Tibial nerve (tissue), 4 donors: ENCODE data around the gene COMMD1. TPM values are rescaled to one million over a fixed set of nuclear protein-coding genes. Genes with fewer than 3 reads are reported as not detected.

Experiments
- DNase-seq, 2 donors: peaks; one replicate each; pipeline ENCODE4 v3.0.0-alpha.2; 2019; ENCODE audit warnings: low spot score in 2 of 2
- H3K27ac ChIP-seq, 4 donors: fragments of 200-600 bp; sonication (generic) in 3 of 4; one replicate each; pipeline ENCODE4 v1.5.1; 2017 to 2019; ENCODE audit warnings: mild to moderate bottlenecking in 1 of 4
- H3K27me3 ChIP-seq, 2 donors: fragments of 200-600 bp; sonication (generic) in 1 of 2; one replicate each; pipeline versions ENCODE4 v1.5.1 to v1.6.0; 2017 to 2019
- H3K36me3 ChIP-seq, 3 donors: fragments of 200-600 bp; sonication (generic); one replicate each; pipeline ENCODE4 v1.5.1; 2018 to 2019
- H3K4me1 ChIP-seq, 4 donors: fragments of 200-600 bp; sonication (generic) in 3 of 4; one replicate each; pipeline ENCODE4 v1.5.1; 2017 to 2019
- H3K4me3 ChIP-seq, 4 donors: fragments of 200-600 bp; sonication (generic) in 3 of 4; one replicate each; pipeline ENCODE4 v1.5.1; 2017 to 2019; ENCODE audit warnings: mild to moderate bottlenecking in 1 of 4, moderate library complexity in 1 of 4
- H3K9me3 ChIP-seq, 4 donors: fragments of 200-600 bp; sonication (generic) in 3 of 4; one replicate each; pipeline ENCODE4 v1.5.1; 2017 to 2019
- CTCF ChIP-seq, 5 experiments: fragments of 200-600 bp in 3 of 5; fragments of 450-650 bp in 2 of 5; sonication (generic) in 3 of 5; IDR thresholded peaks; one replicate each; pipeline ENCODE4 v1.5.1; 2016 to 2019; ENCODE audit warnings: antibody characterized with exemption in 5 of 5, mild to moderate bottlenecking in 3 of 5, moderate library complexity in 2 of 5
- EP300 ChIP-seq, 2 donors: sonication (generic); formaldehyde crosslinking; IDR thresholded peaks; one replicate each; pipeline ENCODE4 v1.6.1; 2017; ENCODE audit warnings: antibody characterized with exemption in 2 of 2, mild to moderate bottlenecking in 1 of 2
- POLR2A ChIP-seq, 2 donors: fragments of 450-650 bp; IDR thresholded peaks; one replicate each; pipeline ENCODE4 v1.6.1; 2017; ENCODE audit warnings: antibody characterized with exemption in 2 of 2, mild to moderate bottlenecking in 2 of 2, moderate library complexity in 2 of 2
- WGBS, 2 donors: methylation state at CpG; one replicate each; pipeline ENCODE4 v1.1.5; 2018; 5-methylcytosine and 5-hydroxymethylcytosine counted together
- total RNA-seq, 4 donors: library from RNA; depleted of rRNA; stranded (reverse); fragments of >200 nt; gene quantifications; one replicate each; pipeline ENCODE4 v1.1.0, GENCODE V29; 2016

The COMMD1 gene
- total RNA-seq, 4 donors from 2014 or later, result 29.6 to 49.2 (median 43.7) TPM

- Histone ChIP-seq H3K4me1 (peaks cover 0 to 9% (median 3%) of the 10 kb centered on the region in 4 donors), H3K36me3 (no peaks in the 10 kb centered on the region), H3K27me3 (no peaks in the 10 kb centered on the region), H3K4me3 (no peak overlapping the region), H3K27ac (no peak overlapping the region), H3K9me3 (no peaks in the 10 kb centered on the region)
- no peak for DNase-seq
- 83 to 84% methylated on average over 3 of the region's 3 CpGs for WGBS, 2 donors
- TF ChIP-seq EP300 (IDR thresholded peaks at IDR 0.05), result no peak
- no peak for TF ChIP-seq CTCF (IDR thresholded peaks at IDR 0.05)
- no peak for TF ChIP-seq POLR2A (IDR thresholded peaks at IDR 0.05)
Observed at GRCh38 chr2:62010632-62011256, 105.3 kb downstream of the COMMD1 start.

- H3K27me3 ChIP-seq, result no peaks in the 10 kb centered on the region
- no peak for DNase-seq
- TF ChIP-seq EP300 (IDR thresholded peaks at IDR 0.05), result no peak
- TF ChIP-seq CTCF (IDR thresholded peaks at IDR 0.05), result no peak
- no peak for TF ChIP-seq POLR2A (IDR thresholded peaks at IDR 0.05)
- H3K36me3 ChIP-seq, result no peaks in the 10 kb centered on the region
- H3K4me3 ChIP-seq, result no peak overlapping the region
- H3K4me1 ChIP-seq, result peaks cover 0 to 9% (median 3%) of the 10 kb centered on the region in 4 donors
- no peak overlapping the region for H3K27ac ChIP-seq
- no peaks in the 10 kb centered on the region for H3K9me3 ChIP-seq
Observed at GRCh38 chr2:62013641-62014040, 108.2 kb downstream of the COMMD1 start.

GRCh38 chr2:62014102-62014501 is 108.6 kb downstream of the COMMD1 start:
- WGBS, 2 donors, result 5 to 13% methylated on average over 2 of the region's 2 CpGs
- no peak overlapping the region for H3K27ac ChIP-seq

GRCh38 chr2:62016957-62017356 is 111.5 kb downstream of the COMMD1 start:
- no peak overlapping the region for H3K27ac ChIP-seq
- 90 to 96% methylated on average over 1 of the region's 1 CpG for WGBS, 2 donors
- peaks cover 0 to 6% (median 0%) of the 10 kb centered on the region in 3 donors for H3K36me3 ChIP-seq
- TF ChIP-seq EP300 (IDR thresholded peaks at IDR 0.05) (no peak), POLR2A (IDR thresholded peaks at IDR 0.05) (no peak), CTCF (IDR thresholded peaks at IDR 0.05) (no peak)
- no peak for DNase-seq
- no peak overlapping the region for H3K4me3 ChIP-seq
- peaks cover 0 to 9% (median 3%) of the 10 kb centered on the region in 4 donors for H3K4me1 ChIP-seq
- no peaks in the 10 kb centered on the region for H3K9me3 ChIP-seq
- no peaks in the 10 kb centered on the region for H3K27me3 ChIP-seq

More at GRCh38 chr2:62014102-62014501, 108.6 kb downstream of the COMMD1 start:
- peak in 1 of 2 donors; percentile 16 for DNase-seq
- Histone ChIP-seq H3K9me3 (no peaks in the 10 kb centered on the region), H3K36me3 (no peaks in the 10 kb centered on the region), H3K4me1 (peaks cover 0 to 9% (median 3%) of the 10 kb centered on the region in 4 donors), H3K27me3 (no peaks in the 10 kb centered on the region), H3K4me3 (no peak overlapping the region)
- TF ChIP-seq CTCF (IDR thresholded peaks at IDR 0.05) (peak in 2 of 5 experiments; percentile 7 to 11), POLR2A (IDR thresholded peaks at IDR 0.05) (no peak)

- H3K4me1 ChIP-seq, result no peaks in the 10 kb centered on the region
- no peak overlapping the region for H3K4me3 ChIP-seq
- no peak overlapping the region for H3K27ac ChIP-seq
- TF ChIP-seq POLR2A (IDR thresholded peaks at IDR 0.05), result no peak
- no peak for TF ChIP-seq EP300 (IDR thresholded peaks at IDR 0.05)
- no peak for TF ChIP-seq CTCF (IDR thresholded peaks at IDR 0.05)
- no peaks in the 10 kb centered on the region for H3K36me3 ChIP-seq
- H3K9me3 ChIP-seq, result no peaks in the 10 kb centered on the region
- DNase-seq, result no peak
- no peaks in the 10 kb centered on the region for H3K27me3 ChIP-seq
- WGBS, 2 donors, result 89 to 95% methylated on average over 3 of the region's 3 CpGs
Observed at GRCh38 chr2:62029910-62030309, 124.4 kb downstream of the COMMD1 start.
